Gastroesophageal sphincter (tissue), 4 donors: ENCODE data around the gene MYO1D. TPM values are rescaled to one million over a fixed set of nuclear protein-coding genes. Genes with fewer than 3 reads are reported as not detected.

Experiments used
- ATAC-seq: fragments of 150-250 bp; one replicate; pipeline ENCODE4 v1.9.1; 2016; ENCODE audit warnings: mild to moderate bottlenecking, moderate library complexity
- H3K27ac ChIP-seq, 4 donors: fragments of 200-600 bp; sonication (generic) in 3 of 4; 1 replicate in 3 of 4; 2 replicates in 1 of 4; pipeline ENCODE4 v1.5.1; 2016 to 2019
- H3K27me3 ChIP-seq: fragments of 200-600 bp; sonication (generic); one replicate; pipeline ENCODE4 v1.5.1; 2019
- H3K36me3 ChIP-seq, 2 donors: fragments of 200-600 bp; sonication (generic); one replicate each; pipeline ENCODE4 v1.5.1; 2019; ENCODE audit warnings: control low read depth in 1 of 2
- H3K4me1 ChIP-seq, 3 donors: fragments of 200-600 bp; sonication (generic); 1 replicate in 2 of 3; 2 replicates in 1 of 3; pipeline ENCODE4 v1.5.1; 2016 to 2019; ENCODE audit warnings: control low read depth in 2 of 3
- H3K4me3 ChIP-seq, 2 donors: fragments of 200-600 bp; sonication (generic); one replicate each; pipeline ENCODE4 v1.5.1; 2019; ENCODE audit warnings: mild to moderate bottlenecking in 1 of 2, moderate library complexity in 1 of 2
- H3K9me3 ChIP-seq, 3 donors: fragments of 200-600 bp; sonication (generic); one replicate each; pipeline ENCODE4 v1.5.1; 2017 to 2019; ENCODE audit warnings: control low read depth in 2 of 3
- CTCF ChIP-seq, 4 experiments: fragments of 200-600 bp in 2 of 4; fragments of 450-650 bp in 2 of 4; sonication (generic) in 1 of 4; IDR thresholded peaks; one replicate each; pipeline ENCODE4 v1.5.1; 2017 to 2019; ENCODE audit warnings: antibody characterized with exemption in 4 of 4, mild to moderate bottlenecking in 2 of 4, moderate library complexity in 2 of 4
- EP300 ChIP-seq: sonication (generic); formaldehyde crosslinking; IDR thresholded peaks from one replicate; pipeline ENCODE4 v1.6.1; 2017; ENCODE audit warnings: antibody characterized with exemption, mild to moderate bottlenecking
- POLR2A ChIP-seq, 2 donors: fragments of 450-650 bp; IDR thresholded peaks; one replicate each; pipeline ENCODE4 v1.6.1; 2017; ENCODE audit warnings: antibody characterized with exemption in 2 of 2, mild to moderate bottlenecking in 2 of 2, moderate library complexity in 1 of 2
- POLR2AphosphoS5 ChIP-seq: sonication (generic); formaldehyde crosslinking; IDR thresholded peaks from one replicate; pipeline ENCODE4 v1.6.1; 2017; ENCODE audit warnings: antibody characterized with exemption
- WGBS, 2 donors: methylation state at CpG; one replicate each; pipeline ENCODE4 v1.1.5; 2018; ENCODE audit warnings: low coverage in 1 of 2; 5-methylcytosine and 5-hydroxymethylcytosine counted together
- total RNA-seq, 4 donors: library from RNA; depleted of rRNA; stranded (reverse); fragments of >200 nt; gene quantifications; one replicate each; pipeline ENCODE4 v1.1.0, GENCODE V29; 2016

Gene MYO1D
- total RNA-seq, 4 donors from 2014 or later, result 28.2 to 63.5 (median 47.2) TPM

GRCh38 chr17:32752934-32753333 is 124.0 kb downstream of the MYO1D start:
- no peaks in the 10 kb centered on the region for H3K36me3 ChIP-seq
- H3K9me3 ChIP-seq, result no peaks in the 10 kb centered on the region
- no peak overlapping the region for H3K4me3 ChIP-seq
- WGBS, 2 donors, result 87 to 94% methylated on average over 4 of the region's 4 CpGs
- no peak for ATAC-seq
- H3K27ac ChIP-seq, result no peak overlapping the region
- H3K27me3 ChIP-seq, result no peaks in the 10 kb centered on the region
- H3K4me1 ChIP-seq, result no peaks in the 10 kb centered on the region
- TF ChIP-seq POLR2A (IDR thresholded peaks at IDR 0.05) (no peak), POLR2AphosphoS5 (no peak), CTCF (IDR thresholded peaks at IDR 0.05) (no peak), EP300 (no peak)

- TF ChIP-seq EP300 (no peak), CTCF (IDR thresholded peaks at IDR 0.05) (no peak), POLR2A (IDR thresholded peaks at IDR 0.05) (no peak), POLR2AphosphoS5 (no peak)
- 80 to 81% methylated on average over 2 of the region's 2 CpGs for WGBS, 2 donors
- Histone ChIP-seq H3K27me3 (no peaks in the 10 kb centered on the region), H3K9me3 (no peaks in the 10 kb centered on the region), H3K36me3 (peaks cover 0 to 14% of the 10 kb centered on the region in 2 donors), H3K4me3 (no peak overlapping the region), H3K4me1 (no peaks in the 10 kb centered on the region), H3K27ac (no peak overlapping the region)
- no peak for ATAC-seq
These were observed 129.1 kb downstream of the MYO1D start for GRCh38 chr17:32747856-32748255.

GRCh38 chr17:32746698-32747097 is 130.2 kb downstream of the MYO1D start:
- WGBS, 2 donors, result 97 to 100% methylated on average over 2 of the region's 2 CpGs
- H3K36me3 ChIP-seq, result peaks cover 0 to 14% of the 10 kb centered on the region in 2 donors
- H3K27me3 ChIP-seq, result no peaks in the 10 kb centered on the region
- H3K9me3 ChIP-seq, result no peaks in the 10 kb centered on the region
- H3K4me1 ChIP-seq, result no peaks in the 10 kb centered on the region
- no peak overlapping the region for H3K27ac ChIP-seq
- no peak for ATAC-seq
- no peak overlapping the region for H3K4me3 ChIP-seq
- no peak for TF ChIP-seq POLR2AphosphoS5
- TF ChIP-seq POLR2A (IDR thresholded peaks at IDR 0.05), result no peak
- TF ChIP-seq CTCF (IDR thresholded peaks at IDR 0.05), result no peak
- no peak for TF ChIP-seq EP300

GRCh38 chr17:32746280-32746679 is 130.6 kb downstream of the MYO1D start:
- Histone ChIP-seq H3K36me3 (peaks cover 0 to 14% of the 10 kb centered on the region in 2 donors), H3K27ac (no peak overlapping the region), H3K9me3 (no peaks in the 10 kb centered on the region), H3K4me1 (no peaks in the 10 kb centered on the region), H3K4me3 (no peak overlapping the region), H3K27me3 (no peaks in the 10 kb centered on the region)
- ATAC-seq, result no peak
- WGBS, 2 donors, result 83 to 96% methylated on average over 2 of the region's 2 CpGs
- no peak for TF ChIP-seq EP300
- no peak for TF ChIP-seq CTCF (IDR thresholded peaks at IDR 0.05)
- no peak for TF ChIP-seq POLR2AphosphoS5
- TF ChIP-seq POLR2A (IDR thresholded peaks at IDR 0.05), result no peak

- H3K4me3 ChIP-seq, result no peak overlapping the region
- no peak for TF ChIP-seq EP300
- no peak for TF ChIP-seq POLR2A (IDR thresholded peaks at IDR 0.05)
- TF ChIP-seq POLR2AphosphoS5, result no peak
- TF ChIP-seq CTCF (IDR thresholded peaks at IDR 0.05), result no peak
- H3K27ac ChIP-seq, result no peak overlapping the region
- peaks cover 0 to 14% of the 10 kb centered on the region in 2 donors for H3K36me3 ChIP-seq
- no peaks in the 10 kb centered on the region for H3K9me3 ChIP-seq
- ATAC-seq, result no peak
- no peaks in the 10 kb centered on the region for H3K4me1 ChIP-seq
- H3K27me3 ChIP-seq, result no peaks in the 10 kb centered on the region
- WGBS, 2 donors, result 73 to 74% methylated on average over 3 to 4 of the region's 4 CpGs
These were observed 134.0 kb downstream of the MYO1D start for GRCh38 chr17:32742681-32743538.
